T-helper 2 cell treated with Interferon-gamma antibody and Interleukin-4, amounts not matched to agents 100 ng/mL and 5 ng/mL, for 36 hours (primary cell): ENCODE data around the gene PIN1. TPM values are rescaled to one million over a fixed set of nuclear protein-coding genes. Genes with fewer than 3 reads are reported as not detected.
"Not testable (repeated sequence)": the region's sequence is repeated elsewhere in the genome, so short reads cannot be mapped to it uniquely, and the experiment has no call there.

Experiments used
- intact Hi-C: fragments of 100-400 bp; cut with micrococcal nuclease; formaldehyde crosslinking; loops from one replicate; pipeline ENCODE4 v1.15.1; 2023
- total RNA-seq: library from RNA; stranded (reverse); gene quantifications from 2 replicates; pipeline ENCODE4 v1.2.3, GENCODE V29; 2022

The PIN1 gene
- total RNA-seq, result 91.0 and 100 TPM in 2 replicates

GRCh38 chr19:9834726-9835506 lies at the start of gene PIN1:
PIN1 (plus strand) TSS chr19:9835318; CDS start chr19:9835345, 27 bp downstream.
- intact Hi-C loops, result loop anchor here (1.0 kb wide), 3 partner anchors 8 to 44 kb away; partner anchors contain the start of genes FBXL12 and UBL5

GRCh38 chr19:9785367-9786331 lies 49.5 kb upstream of the PIN1 start:
- intact Hi-C loops, result loop anchor here (1.0 kb wide), 2 partner anchors 17 to 34 kb away; partner anchors contain the start of genes FBXL12 and ZNF846

- intact Hi-C loops, result no loop called here
Observed at GRCh38 chr19:9786342-9786741, 48.8 kb upstream of the PIN1 start.

GRCh38 chr19:9786819-9787218 lies 48.3 kb upstream of the PIN1 start:
- intact Hi-C loops, result no loop called here

DNA sequence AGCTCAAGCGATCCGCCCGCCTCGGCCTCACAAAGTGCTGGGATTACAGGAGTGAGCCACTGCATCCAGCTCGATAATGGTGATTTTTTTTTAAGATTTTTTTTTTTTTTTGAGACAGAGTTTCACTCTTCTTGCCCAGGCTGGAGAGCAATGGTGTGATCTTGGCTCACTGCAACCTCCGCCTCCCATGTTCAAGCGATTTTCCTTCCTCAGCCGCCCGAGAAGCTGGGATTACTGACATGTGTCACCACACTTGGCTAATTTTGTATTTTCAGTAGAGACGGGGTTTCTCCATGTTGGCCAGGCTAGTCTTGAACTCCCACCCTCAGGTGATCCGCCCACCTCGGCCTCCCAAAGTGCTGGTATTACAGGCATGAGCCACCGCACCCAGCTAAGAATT lies 46.5 kb upstream of the PIN1 start:
- intact Hi-C loops, result not testable (repeated sequence)

DNA sequence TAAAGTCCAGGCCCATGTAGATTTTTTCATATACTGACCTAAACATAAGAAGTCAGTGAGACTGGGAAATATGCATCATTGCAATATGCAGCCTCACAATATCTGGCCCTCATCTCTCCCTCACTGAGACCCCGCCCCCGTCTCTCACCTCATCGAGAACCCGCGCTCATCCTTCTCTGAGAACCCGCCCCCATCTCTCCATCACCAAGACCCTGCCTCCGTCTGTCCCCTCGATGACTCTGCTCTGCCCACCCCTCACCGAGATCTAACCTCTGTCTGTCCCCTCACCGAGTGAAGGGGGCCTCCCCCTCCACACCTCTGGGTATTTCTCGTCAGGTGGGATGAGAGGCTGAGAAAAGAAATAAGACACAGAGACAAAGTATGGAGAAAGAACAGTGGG lies 46.1 kb upstream of the PIN1 start:
- intact Hi-C loops, result no loop called here

- intact Hi-C loops, result not testable (repeated sequence)
Observed at GRCh38 chr19:9789579-9789978, 45.5 kb upstream of the PIN1 start.

DNA sequence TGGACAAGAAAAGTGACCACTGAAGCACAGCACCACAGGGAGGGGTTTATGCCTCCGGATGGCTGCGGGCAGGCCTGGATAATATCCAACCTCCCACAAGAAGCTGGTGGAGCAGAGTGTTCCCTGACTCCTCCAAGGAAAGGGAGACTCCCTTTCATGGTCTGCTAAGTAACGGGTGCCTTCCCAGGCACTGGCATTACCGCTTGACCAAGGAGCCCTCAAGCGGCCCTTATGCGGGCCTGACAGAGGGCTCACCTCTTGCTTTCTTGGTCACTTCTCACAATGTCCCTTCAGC lies 44.1 kb upstream of the PIN1 start:
- intact Hi-C loops, result loop anchor here (1.0 to 10.0 kb wide), 3 partner anchors 44 to 1866 kb away; partner anchors contain the start of genes CTXN1, PIN1, SNAPC2 and ZNF562

DNA sequence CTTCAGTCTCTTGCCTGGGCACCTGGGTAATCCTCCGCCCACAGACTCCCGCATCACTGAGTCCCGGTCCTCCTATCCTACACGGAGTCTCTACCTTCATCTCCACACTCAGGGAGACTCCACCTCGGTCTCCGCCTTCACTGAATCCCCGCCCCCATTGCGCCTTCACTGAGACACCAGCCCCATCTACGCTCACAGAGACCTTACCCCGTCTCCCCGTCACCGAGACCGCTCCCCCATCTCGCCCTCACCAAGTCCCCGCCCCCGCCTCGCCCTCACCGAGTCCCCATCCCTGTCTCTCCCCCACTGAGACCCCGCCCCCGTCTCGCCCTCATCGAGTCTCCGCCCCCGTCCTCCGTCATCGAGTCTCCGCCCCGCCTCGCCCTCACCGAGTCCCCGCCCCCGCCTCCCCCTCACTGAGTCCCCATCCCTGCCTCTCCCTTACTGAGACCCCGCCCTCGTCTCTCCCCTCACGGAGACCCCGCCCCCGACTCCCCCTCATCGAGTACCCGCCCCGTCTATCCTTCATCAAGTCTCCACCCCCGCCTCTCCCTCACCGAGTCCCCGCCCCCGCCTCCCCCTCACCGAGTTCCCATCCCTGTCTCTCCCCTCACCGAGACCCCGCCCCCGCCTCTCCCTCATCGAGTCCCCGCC lies 43.4 kb upstream of the PIN1 start:
- intact Hi-C loops, result loop anchor here (1.0 to 10.0 kb wide), 6 partner anchors 28 to 1867 kb away; partner anchors contain the start of genes CTXN1, FBXL12, PIN1 and SNAPC2

DNA sequence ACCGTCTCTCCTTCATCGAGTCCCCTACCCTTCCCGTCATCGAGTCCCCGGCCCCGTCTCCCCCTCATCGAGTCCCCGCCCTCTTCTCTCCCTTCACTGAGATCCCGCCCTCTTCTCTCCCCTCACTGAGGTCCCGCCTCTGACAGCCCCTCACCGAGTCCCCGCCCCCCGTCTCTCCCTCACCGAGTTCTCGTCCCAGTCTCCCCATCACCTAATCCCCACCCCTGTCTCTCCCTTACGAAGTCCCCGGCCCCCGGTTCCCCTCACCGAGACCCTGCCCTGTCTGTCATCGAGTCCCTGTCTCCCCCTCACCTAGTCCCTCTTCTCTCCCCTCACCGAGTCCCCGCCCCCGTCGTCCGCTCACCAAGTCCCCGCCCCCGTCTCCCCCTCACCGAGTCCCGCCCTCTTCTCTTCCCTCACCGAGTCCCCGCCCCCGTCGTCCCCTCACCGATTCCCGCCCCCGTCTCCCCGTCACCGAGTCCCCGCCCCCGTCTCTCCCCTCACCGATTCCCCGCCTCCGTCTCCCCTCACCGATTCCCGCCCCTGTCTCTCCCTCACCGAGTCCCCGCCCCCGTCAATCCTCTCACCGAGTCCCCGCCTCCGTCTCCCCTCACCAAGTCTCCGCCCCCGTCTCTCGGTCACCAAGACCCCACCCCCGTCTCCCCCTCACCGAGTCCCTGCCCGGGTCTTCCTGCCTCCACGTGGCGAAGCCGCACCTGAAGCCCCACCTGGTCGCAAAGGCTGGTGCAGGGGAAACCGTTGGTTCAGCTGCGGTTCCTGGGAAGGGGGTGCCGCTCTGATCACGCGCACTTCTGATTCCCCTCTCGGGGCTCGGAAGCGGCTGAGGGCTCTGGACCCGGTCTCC lies 42.7 kb upstream of the PIN1 start:
- intact Hi-C loops, result loop anchor here (1.0 to 10.0 kb wide), 5 partner anchors 27 to 1868 kb away; partner anchors contain the start of genes CTXN1, FBXL12, SNAPC2 and ZNF317

GRCh38 chr19:9793071-9793591 lies 42.0 kb upstream of the PIN1 start:
- intact Hi-C loops, result loop anchor here (2.0 to 10.0 kb wide), 3 partner anchors 116 to 1868 kb away; partner anchors contain the start of genes CTXN1, SNAPC2, ZNF317 and ZNF562

DNA sequence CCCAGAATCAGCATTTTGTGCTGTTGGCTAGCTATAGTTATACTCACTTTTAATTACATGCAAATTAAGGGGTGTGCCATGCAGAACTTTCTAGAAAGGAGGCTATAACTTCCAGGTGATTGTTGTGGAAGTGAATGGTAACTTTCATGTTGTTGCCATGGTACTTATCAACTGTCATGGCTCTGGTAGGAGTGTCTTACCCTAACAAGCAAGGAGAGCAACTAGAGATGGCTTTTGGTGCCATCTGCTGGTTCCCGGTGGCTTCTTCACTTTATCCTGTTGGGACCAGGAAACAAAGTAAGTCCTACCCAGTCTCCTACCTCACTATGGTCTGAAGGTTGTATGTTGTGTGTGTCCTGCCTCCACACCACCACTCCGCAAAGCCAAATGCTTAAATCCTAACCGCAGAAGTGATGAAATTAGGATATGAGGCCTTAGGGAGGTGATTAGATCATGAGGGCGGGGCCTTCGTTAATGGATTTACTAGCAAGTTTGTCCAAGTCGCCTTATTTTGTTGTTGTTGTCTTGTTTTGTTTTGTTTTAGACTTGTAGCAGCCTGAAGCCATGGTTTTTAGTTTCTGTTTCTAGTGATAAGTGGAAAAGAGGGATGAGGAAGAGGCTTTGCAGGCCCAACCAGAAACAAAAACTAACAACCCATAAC lies 38.9 kb upstream of the PIN1 start:
- intact Hi-C loops, result loop anchor here (1.0 to 10.0 kb wide), 7 partner anchors 23 to 1871 kb away; partner anchors contain the start of genes CTXN1, FBXL12, SNAPC2 and ZNF266

DNA sequence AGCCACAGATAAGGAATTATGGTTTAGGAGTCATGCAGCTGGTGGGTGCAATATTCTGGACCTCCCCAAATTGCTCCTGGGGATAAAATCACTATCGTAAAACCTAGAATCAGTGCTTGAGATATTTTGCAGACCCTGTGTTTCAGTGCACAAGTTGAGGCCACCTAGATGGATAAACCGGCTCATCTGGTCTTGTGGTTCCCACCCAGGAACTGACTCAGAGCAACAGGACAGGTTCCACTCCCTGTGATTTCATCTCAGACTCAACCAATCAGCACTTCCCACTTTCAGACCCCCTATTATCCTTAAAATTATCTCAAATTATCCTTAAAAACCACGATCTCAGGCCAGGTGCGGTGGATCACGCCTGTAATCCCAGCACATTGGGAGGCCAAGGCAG lies 37.2 kb upstream of the PIN1 start:
- intact Hi-C loops, result loop anchor here (2.0 to 10.0 kb wide), 2 partner anchors 177 to 1873 kb away; partner anchors contain the start of genes CTXN1, SNAPC2 and ZNF561

- intact Hi-C loops, result loop anchor here (10.0 kb wide), 1 partner anchor 1874 kb away; the partner anchor contains the start of genes CTXN1 and SNAPC2
Observed at GRCh38 chr19:9799162-9799561, 36.0 kb upstream of the PIN1 start.

DNA sequence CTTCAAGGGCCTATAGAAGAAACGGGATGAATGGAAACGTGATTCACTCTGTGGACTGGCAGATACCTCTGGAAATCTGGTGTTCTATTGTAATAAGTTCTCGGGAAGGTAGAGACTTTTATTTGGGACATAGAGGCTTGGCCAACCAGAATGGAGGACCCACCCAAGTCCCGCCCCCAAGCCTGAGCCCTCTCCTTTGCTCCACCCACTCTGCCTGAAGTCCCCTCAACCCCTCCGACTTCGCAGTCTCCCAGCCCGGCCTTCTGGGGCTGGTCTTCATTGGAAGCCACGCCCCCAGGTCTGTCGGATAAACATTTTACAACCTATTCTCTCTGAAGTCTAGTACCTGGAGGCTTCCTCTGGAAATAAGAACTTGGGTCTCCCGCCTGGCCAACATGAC lies 33.1 kb upstream of the PIN1 start:
- intact Hi-C loops, result no loop called here

DNA sequence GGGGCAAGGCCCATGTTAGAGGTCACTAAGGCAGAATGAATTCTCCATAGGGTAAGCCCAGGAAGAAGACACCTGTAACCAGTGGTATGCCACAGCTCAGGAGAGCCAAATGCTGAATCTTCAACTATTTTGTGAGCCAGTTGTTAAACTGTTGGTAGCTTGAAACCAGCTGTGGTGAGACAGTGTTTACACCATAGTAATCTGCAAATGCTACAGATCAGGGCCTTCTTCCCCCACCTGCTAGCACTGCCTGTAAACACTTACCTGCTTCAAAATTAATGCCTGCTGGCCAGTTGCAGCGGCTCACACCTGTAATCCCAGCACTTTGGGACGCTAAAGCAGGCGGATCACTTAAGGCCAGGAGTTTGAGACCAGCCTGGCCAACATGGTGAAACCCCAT lies 28.3 kb upstream of the PIN1 start:
- intact Hi-C loops, result no loop called here

DNA sequence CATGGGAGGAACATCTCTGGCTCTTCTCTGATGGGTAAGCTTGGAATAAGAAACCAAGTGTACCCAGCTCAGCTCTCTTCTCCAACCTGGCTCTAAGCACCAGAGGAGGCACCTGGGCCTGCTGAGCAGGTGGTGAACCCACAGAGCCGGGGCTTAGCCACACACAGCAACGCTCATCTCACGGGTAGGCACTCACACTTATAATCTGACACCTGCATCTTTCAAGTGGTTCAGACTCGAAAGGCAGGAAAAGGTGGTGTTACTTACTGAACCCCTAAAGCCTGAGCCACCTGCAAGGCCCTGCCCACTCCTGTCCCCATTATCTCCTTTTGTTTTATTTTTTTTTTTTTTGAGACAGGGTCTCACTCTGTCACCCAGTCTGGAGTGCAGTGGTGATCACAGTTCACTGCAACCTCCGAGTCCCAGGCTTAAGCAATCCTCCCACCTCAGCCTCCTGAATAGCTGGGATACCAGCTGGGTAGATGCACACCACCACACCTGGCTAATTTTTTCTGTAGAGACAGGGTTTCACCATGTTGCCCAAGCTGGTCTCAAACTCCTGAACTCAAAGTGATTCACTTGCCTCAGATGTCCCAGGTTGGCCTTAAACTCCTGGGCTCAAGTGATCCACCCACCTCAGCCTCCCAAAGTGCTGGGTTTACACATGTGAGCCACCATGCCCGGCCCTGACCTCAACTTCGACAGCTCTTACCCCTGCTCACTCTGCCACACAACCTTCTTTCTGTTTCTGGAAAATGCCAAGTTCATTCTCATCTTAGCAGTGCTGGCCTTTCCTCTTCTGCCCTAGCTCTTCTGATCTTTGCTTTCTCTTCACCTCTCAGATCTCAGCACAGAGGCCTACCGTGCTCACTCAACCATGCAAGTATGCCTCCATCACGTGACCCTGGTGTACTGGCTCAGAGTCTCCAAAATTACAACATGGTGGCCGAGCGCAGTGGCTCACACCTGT lies 26.0 kb upstream of the PIN1 start:
- intact Hi-C loops, result no loop called here

DNA sequence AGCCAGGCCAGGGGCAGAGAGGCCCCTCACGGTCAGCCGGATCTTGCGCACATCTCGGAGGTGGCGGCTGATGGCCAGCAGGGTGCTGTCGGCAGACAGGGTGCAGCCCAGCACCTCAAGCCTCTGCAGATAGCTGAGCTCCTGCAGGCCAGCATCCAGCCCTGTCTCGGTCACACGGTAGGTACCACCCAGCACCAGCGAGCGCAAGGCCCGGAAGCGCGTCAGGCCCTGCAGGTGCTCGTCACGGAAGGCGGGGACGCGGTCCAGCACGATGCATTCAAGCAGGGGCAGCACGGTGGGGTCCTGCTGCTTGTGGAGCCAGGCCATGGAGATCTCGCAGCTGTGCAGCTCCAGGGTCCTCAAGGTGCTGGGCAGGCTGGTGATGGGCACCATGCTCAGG lies 24.0 kb upstream of the PIN1 start:
- intact Hi-C loops, result no loop called here
